ENCODE results near the gene LRRTM2. TPM values are rescaled to one million over a fixed set of nuclear protein-coding genes. Genes with fewer than 3 reads are reported as not detected.

LRRTM2 gene
- total RNA-seq, 4 donors from 2014 or later = 0.05 to 0.49 (median 0.24) TPM

- no peak for TF ChIP-seq CTCF (IDR thresholded peaks at IDR 0.05 in 4 of 5, conservative IDR thresholded peaks at IDR 0.05 in 1 of 5)
- TF ChIP-seq POLR2A (IDR thresholded peaks at IDR 0.05) = no peak
- no peak for ATAC-seq
- Histone ChIP-seq H3K27me3 (no peaks in the 10 kb centered on the region), H3K4me1 (peaks cover 0 to 2% of the 10 kb centered on the region in 2 donors), H3K9me3 (no peaks in the 10 kb centered on the region), H3K36me3 (peaks cover 0 to 19% of the 10 kb centered on the region in 2 donors), H3K27ac (no peak overlapping the region), H3K4me3 (no peak overlapping the region)
- no peak for DNase-seq
- intact Hi-C loops (cut with DNase I; ENCODE audit: low total_unique reads) (no loop called here), in situ Hi-C loops (cut with MboI; ENCODE audit: low sequenced_read_pairs in 4 of 4) (no loop called here)
Measured at GRCh38 chr5:138909734-138910133, 34.6 kb upstream of the LRRTM2 start.

GRCh38 chr5:138905541-138905940 lies 30.4 kb upstream of the LRRTM2 start:
- Histone ChIP-seq H3K9me3 (no peaks in the 10 kb centered on the region), H3K36me3 (peaks cover 0 to 26% of the 10 kb centered on the region in 2 donors), H3K4me1 (peaks cover 0 to 20% of the 10 kb centered on the region in 2 donors), H3K27ac (no peak overlapping the region), H3K4me3 (no peak overlapping the region), H3K27me3 (no peaks in the 10 kb centered on the region)
- in situ Hi-C loops (cut with MboI; ENCODE audit: low sequenced_read_pairs in 4 of 4) = no loop called here
- DNase-seq (no peak), ATAC-seq (no peak)
- intact Hi-C loops (cut with DNase I; ENCODE audit: low total_unique reads) = no loop called here
- no peak for TF ChIP-seq CTCF (IDR thresholded peaks at IDR 0.05 in 4 of 5, conservative IDR thresholded peaks at IDR 0.05 in 1 of 5)
- TF ChIP-seq POLR2A (IDR thresholded peaks at IDR 0.05) = no peak

GRCh38 chr5:138903130-138903775 lies 28.1 kb upstream of the LRRTM2 start:
- Histone ChIP-seq H3K36me3 (peaks cover 0 to 26% of the 10 kb centered on the region in 2 donors), H3K27ac (peak overlapping the region; percentile 4 to 65 (median 22)), H3K4me3 (no peak overlapping the region), H3K4me1 (peaks cover 0 to 26% of the 10 kb centered on the region in 2 donors), H3K9me3 (no peaks in the 10 kb centered on the region), H3K27me3 (no peaks in the 10 kb centered on the region)
- DNase-seq (no peak), ATAC-seq (peak; percentile 43 to 60)
- no peak for TF ChIP-seq CTCF (IDR thresholded peaks at IDR 0.05 in 4 of 5, conservative IDR thresholded peaks at IDR 0.05 in 1 of 5)
- no peak for TF ChIP-seq POLR2A (IDR thresholded peaks at IDR 0.05)
- intact Hi-C loops (cut with DNase I; ENCODE audit: low total_unique reads) = no loop called here
- in situ Hi-C loops (cut with MboI; ENCODE audit: low sequenced_read_pairs in 4 of 4) = no loop called here

- H3K36me3 ChIP-seq = peaks cover 0 to 26% of the 10 kb centered on the region in 2 donors
- intact Hi-C loops (cut with DNase I; ENCODE audit: low total_unique reads) = no loop called here
- no peak for TF ChIP-seq CTCF (IDR thresholded peaks at IDR 0.05 in 4 of 5, conservative IDR thresholded peaks at IDR 0.05 in 1 of 5)
- TF ChIP-seq POLR2A (IDR thresholded peaks at IDR 0.05) = no peak
- no peak for ATAC-seq
- DNase-seq = no peak
- no peaks in the 10 kb centered on the region for H3K9me3 ChIP-seq
- no peaks in the 10 kb centered on the region for H3K27me3 ChIP-seq
- no peak overlapping the region for H3K4me3 ChIP-seq
- peak overlapping the region in 3 of 4 donors; percentile 14 to 66 (median 59) for H3K27ac ChIP-seq
- in situ Hi-C loops (cut with MboI; ENCODE audit: low sequenced_read_pairs in 4 of 4) = no loop called here
- peaks cover 0 to 26% of the 10 kb centered on the region in 2 donors for H3K4me1 ChIP-seq
Measured at GRCh38 chr5:138901716-138902115, 26.6 kb upstream of the LRRTM2 start.

Measured in gastrocnemius medialis (tissue), 4 donors.